ENCODE results near the gene WIPI1. TPM values are rescaled to one million over a fixed set of nuclear protein-coding genes. Genes with fewer than 3 reads are reported as not detected.
A peak's percentile ranks its signal among the peaks of the same experiment; 100 is the strongest.

The WIPI1 gene
- total RNA-seq, 1 donor from 2014 or later = 29.5 TPM

DNA sequence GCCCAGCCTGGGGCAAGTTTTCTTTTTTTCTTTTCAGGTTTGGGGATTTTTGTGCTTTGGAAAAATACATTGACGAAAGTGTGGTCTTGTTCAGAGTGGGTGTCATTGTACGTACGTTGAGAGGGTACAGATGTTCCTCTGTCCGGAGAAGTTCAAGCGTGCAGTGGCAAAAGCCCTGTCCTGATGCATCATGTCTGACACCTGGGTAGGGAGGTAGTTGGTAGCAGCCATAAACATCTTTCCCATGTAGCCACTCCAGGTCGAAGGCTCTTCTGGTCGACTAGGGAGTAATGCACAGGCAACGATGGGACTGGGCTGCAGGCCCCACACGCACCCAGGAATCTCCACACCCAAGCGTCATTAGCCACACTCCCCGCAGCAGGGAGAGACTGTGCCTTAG, 27.4 kb downstream of the WIPI1 start:
- Histone ChIP-seq H3K9ac (no peak overlapping the region), H3K9me3 (ENCODE audit: low read depth) (no peaks in the 10 kb centered on the region)

DNA sequence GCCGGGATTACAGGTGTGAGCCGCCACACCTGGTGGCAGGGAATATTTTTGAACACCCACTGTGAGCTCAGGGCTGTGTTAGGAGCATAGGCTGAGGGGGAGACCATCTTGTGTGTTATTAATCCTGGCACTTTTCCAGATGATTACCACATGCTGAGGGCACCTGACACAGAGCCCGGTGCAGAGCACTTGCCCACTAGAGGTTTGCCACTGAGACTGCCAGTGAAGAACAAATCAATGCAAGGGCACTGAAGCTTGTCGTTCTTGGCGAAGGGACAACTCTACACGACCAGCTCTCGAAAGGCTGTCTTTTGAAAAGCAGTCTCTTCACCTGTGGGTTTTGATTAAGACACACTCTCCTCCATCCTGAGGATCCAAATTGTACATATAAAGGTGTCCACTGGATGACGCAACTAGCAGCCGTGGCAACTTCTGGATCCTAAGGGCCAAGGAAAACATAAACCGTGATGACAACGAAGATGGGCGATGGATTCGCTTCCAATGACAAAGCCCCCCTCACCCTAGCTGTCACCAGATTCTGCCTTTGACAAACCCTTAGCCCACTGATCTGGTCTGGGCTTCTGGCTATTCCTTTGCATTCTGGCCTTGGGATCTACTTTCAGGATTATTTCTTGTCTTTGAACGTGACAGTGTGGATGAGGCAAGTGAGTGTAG, 28.7 kb downstream of the WIPI1 start:
- no peak overlapping the region for H3K9ac ChIP-seq
- no peaks in the 10 kb centered on the region for H3K9me3 Mint-ChIP-seq
- H3K27me3 Mint-ChIP-seq (ENCODE audit: insufficient read depth, low read depth) = no peaks in the 10 kb centered on the region
- no peak overlapping the region for H3K4me3 Mint-ChIP-seq
- DNase-seq (ENCODE audit: low spot score) = no peak
- H3K36me3 Mint-ChIP-seq = peaks cover 10% of the 10 kb centered on the region
- no peak overlapping the region for H3K27ac ChIP-seq
- no peak overlapping the region for H3K27ac Mint-ChIP-seq
- H3F3A ChIP-seq (ENCODE audit: low read depth) = peaks cover 5% of the 10 kb centered on the region
- no peaks in the 10 kb centered on the region for H3K36me3 ChIP-seq
- H3K4me3 ChIP-seq = no peak overlapping the region
- no peaks in the 10 kb centered on the region for H3K9me3 ChIP-seq (ENCODE audit: low read depth)
- peaks cover 8% of the 10 kb centered on the region for H3K4me1 ChIP-seq
- no peak overlapping the region for H2AFZ ChIP-seq (replicated peaks)
- no peaks in the 10 kb centered on the region for H3K79me2 ChIP-seq (ENCODE audit: low read depth)
- no peaks in the 10 kb centered on the region for H3K27me3 ChIP-seq
- no peak overlapping the region for H3K4me2 ChIP-seq
- H4K20me1 ChIP-seq (ENCODE audit: low read depth) = no peaks in the 10 kb centered on the region
- peaks cover 6% of the 10 kb centered on the region for H3K4me1 Mint-ChIP-seq
- TF ChIP-seq, protein P1, sequence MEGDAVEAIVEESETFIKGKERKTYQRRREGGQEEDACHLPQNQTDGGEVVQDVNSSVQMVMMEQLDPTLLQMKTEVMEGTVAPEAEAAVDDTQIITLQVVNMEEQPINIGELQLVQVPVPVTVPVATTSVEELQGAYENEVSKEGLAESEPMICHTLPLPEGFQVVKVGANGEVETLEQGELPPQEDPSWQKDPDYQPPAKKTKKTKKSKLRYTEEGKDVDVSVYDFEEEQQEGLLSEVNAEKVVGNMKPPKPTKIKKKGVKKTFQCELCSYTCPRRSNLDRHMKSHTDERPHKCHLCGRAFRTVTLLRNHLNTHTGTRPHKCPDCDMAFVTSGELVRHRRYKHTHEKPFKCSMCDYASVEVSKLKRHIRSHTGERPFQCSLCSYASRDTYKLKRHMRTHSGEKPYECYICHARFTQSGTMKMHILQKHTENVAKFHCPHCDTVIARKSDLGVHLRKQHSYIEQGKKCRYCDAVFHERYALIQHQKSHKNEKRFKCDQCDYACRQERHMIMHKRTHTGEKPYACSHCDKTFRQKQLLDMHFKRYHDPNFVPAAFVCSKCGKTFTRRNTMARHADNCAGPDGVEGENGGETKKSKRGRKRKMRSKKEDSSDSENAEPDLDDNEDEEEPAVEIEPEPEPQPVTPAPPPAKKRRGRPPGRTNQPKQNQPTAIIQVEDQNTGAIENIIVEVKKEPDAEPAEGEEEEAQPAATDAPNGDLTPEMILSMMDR (IDR thresholded peaks at IDR 0.05) = no peak
- TF ChIP-seq EZH2phosphoT487 (IDR thresholded peaks at IDR 0.05) (no peak), EZH2 (IDR thresholded peaks at IDR 0.05) (no peak)

More for the DNA sequence above, 27.4 kb downstream of the WIPI1 start:
- no peaks in the 10 kb centered on the region for H3K79me2 ChIP-seq (ENCODE audit: low read depth)
- H4K20me1 ChIP-seq (ENCODE audit: low read depth) = no peaks in the 10 kb centered on the region
- Mint-ChIP-seq H3K4me3 (peak overlapping the region; percentile 53), H3K36me3 (peaks cover 10% of the 10 kb centered on the region), H3K9me3 (no peaks in the 10 kb centered on the region), H3K27me3 (ENCODE audit: insufficient read depth, low read depth) (peaks cover 2% of the 10 kb centered on the region), H3K4me1 (peaks cover 2% of the 10 kb centered on the region), H3K27ac (no peak overlapping the region)
- no peaks in the 10 kb centered on the region for H3K36me3 ChIP-seq
- H3K27me3 ChIP-seq = no peaks in the 10 kb centered on the region
- TF ChIP-seq EZH2 (IDR thresholded peaks at IDR 0.05) = no peak
- TF ChIP-seq, protein P1 (IDR thresholded peaks at IDR 0.05) = no peak
- TF ChIP-seq EZH2phosphoT487 (IDR thresholded peaks at IDR 0.05) = no peak
- no peaks in the 10 kb centered on the region for H3F3A ChIP-seq (ENCODE audit: low read depth)
- DNase-seq (ENCODE audit: low spot score) = no peak
- no peak overlapping the region for H3K4me3 ChIP-seq
- no peak overlapping the region for H2AFZ ChIP-seq (replicated peaks)
- no peak overlapping the region for H3K27ac ChIP-seq
- no peaks in the 10 kb centered on the region for H3K4me1 ChIP-seq
- no peak overlapping the region for H3K4me2 ChIP-seq

DNA sequence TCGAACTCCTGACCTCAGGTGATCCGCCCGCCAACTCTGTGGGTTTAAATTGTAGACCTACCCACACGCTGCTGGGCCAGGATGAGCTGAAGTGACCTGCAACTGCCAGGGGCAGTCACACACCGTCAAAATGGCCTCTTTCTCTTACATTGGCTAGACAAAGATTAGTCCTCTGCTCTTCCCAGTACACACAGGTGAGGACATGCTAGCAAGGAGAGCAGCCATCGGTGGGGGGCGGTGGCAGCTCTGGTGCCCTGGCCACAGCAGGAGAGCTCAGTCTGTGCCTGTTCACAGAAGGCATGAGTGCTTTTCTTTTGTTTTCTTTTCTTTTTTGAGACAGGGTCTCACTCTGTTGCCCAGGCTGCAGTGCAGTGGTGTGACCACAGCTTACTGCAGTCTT, 29.7 kb downstream of the WIPI1 start:
- Histone ChIP-seq H3K9me3 (ENCODE audit: low read depth) (no peaks in the 10 kb centered on the region), H3K9ac (no peak overlapping the region), H3F3A (ENCODE audit: low read depth) (peaks cover 5% of the 10 kb centered on the region), H3K79me2 (ENCODE audit: low read depth) (no peaks in the 10 kb centered on the region), H3K27me3 (no peaks in the 10 kb centered on the region), H2AFZ (replicated peaks) (no peak overlapping the region), H3K36me3 (no peaks in the 10 kb centered on the region), H3K27ac (no peak overlapping the region), H3K4me2 (no peak overlapping the region), H3K4me3 (no peak overlapping the region), H3K4me1 (peaks cover 8% of the 10 kb centered on the region), H4K20me1 (ENCODE audit: low read depth) (no peaks in the 10 kb centered on the region)
- TF ChIP-seq, protein P1 (IDR thresholded peaks at IDR 0.05) = no peak
- TF ChIP-seq EZH2phosphoT487 (IDR thresholded peaks at IDR 0.05) (no peak), EZH2 (IDR thresholded peaks at IDR 0.05) (no peak)
- Mint-ChIP-seq H3K27ac (no peak overlapping the region), H3K4me1 (peaks cover 6% of the 10 kb centered on the region), H3K27me3 (ENCODE audit: insufficient read depth, low read depth) (no peaks in the 10 kb centered on the region), H3K4me3 (no peak overlapping the region), H3K36me3 (peaks cover 10% of the 10 kb centered on the region), H3K9me3 (no peaks in the 10 kb centered on the region)
- no peak for DNase-seq (ENCODE audit: low spot score)
